MM.1S (cell line): ENCODE measurements around the gene GALNT7.

ENCODE experiments used
- DNase-seq: peaks from one replicate; pipeline ENCODE4 v3.0.0-alpha.2; 2015
- H2AFZ ChIP-seq: fragments of 300-600 bp; sonication (generic); 2 replicates; pipeline ENCODE4 v1.6.0; 2016; ENCODE audit warnings: antibody characterized with exemption, low read length
- H3F3A ChIP-seq: fragments of 300-600 bp; sonication (generic); 2 replicates; pipeline ENCODE4 v1.6.1; 2016; ENCODE audit warnings: mild to moderate bottlenecking, antibody characterized with exemption, low read length, moderate library complexity, mixed read lengths; ENCODE audit not compliant: insufficient read depth
- H3K27ac ChIP-seq: fragments of 300-600 bp; sonication (generic); 2 replicates; pipeline ENCODE4 v1.5.1; 2016; ENCODE audit warnings: mild to moderate bottlenecking, low read length
- H3K27me3 ChIP-seq: fragments of 300-600 bp; sonication (generic); replicated peaks from 2 replicates; pipeline ENCODE4 v1.6.0; 2016; ENCODE audit warnings: low read length; ENCODE audit not compliant: insufficient read depth
- H3K36me3 ChIP-seq: fragments of 300-600 bp; sonication (generic); replicated peaks from 2 replicates; pipeline ENCODE4 v1.6.1; 2016; ENCODE audit warnings: mild to moderate bottlenecking, low read length, mixed read lengths; ENCODE audit not compliant: insufficient read depth
- H3K4me1 ChIP-seq: fragments of 300-600 bp; sonication (generic); 2 replicates; pipeline ENCODE4 v1.6.1; 2016; ENCODE audit warnings: low read length, mixed read lengths
- H3K4me2 ChIP-seq: fragments of 300-600 bp; sonication (generic); 2 replicates; pipeline ENCODE4 v1.6.0; 2016; ENCODE audit warnings: low read depth, low read length
- H3K4me3 ChIP-seq: fragments of 300-600 bp; sonication (generic); 2 replicates; pipeline ENCODE4 v1.5.1; 2016; ENCODE audit warnings: low read length, mixed read lengths
- H3K79me2 ChIP-seq: fragments of 300-600 bp; sonication (generic); 2 replicates; pipeline ENCODE4 v1.6.1; 2016; ENCODE audit warnings: mixed run types, low read length, mixed read lengths
- H3K9ac ChIP-seq: fragments of 300-600 bp; sonication (generic); 2 replicates; pipeline ENCODE4 v1.6.1; 2016; ENCODE audit warnings: low read length, mixed read lengths
- H3K9me2 ChIP-seq: fragments of 300-600 bp; sonication (generic); replicated peaks from 2 replicates; pipeline ENCODE4 v1.6.1; 2016; ENCODE audit warnings: mild to moderate bottlenecking, low read length, mixed read lengths; ENCODE audit not compliant: insufficient read depth
- H3K9me3 ChIP-seq: fragments of 300-600 bp; sonication (generic); replicated peaks from 2 replicates; pipeline ENCODE4 v1.6.1; 2016; ENCODE audit warnings: mild to moderate bottlenecking, low read length, mixed read lengths; ENCODE audit not compliant: insufficient read depth
- H4K20me1 ChIP-seq: fragments of 300-600 bp; sonication (generic); 2 replicates; pipeline ENCODE4 v1.6.1; 2016; ENCODE audit warnings: mild to moderate bottlenecking, low read length, moderate library complexity, mixed read lengths; ENCODE audit not compliant: insufficient read depth
- EZH2 ChIP-seq: fragments of 300-600 bp; sonication (generic); optimal IDR thresholded peaks from 2 replicates; pipeline ENCODE3; 2017; ENCODE audit warnings: low read depth, mild to moderate bottlenecking, antibody characterized with exemption, low read length, mixed read lengths
- EZH2phosphoT487 ChIP-seq: fragments of 300-600 bp; sonication (generic); IDR thresholded peaks from 2 replicates; pipeline ENCODE4 v1.6.1; 2018; ENCODE audit warnings: antibody characterized with exemption, low read length
- TF ChIP-seq, protein P1 (sequence below): fragments of 300-600 bp; sonication (generic); IDR thresholded peaks from 2 replicates; pipeline ENCODE4 v1.5.1; 2016; ENCODE audit warnings: antibody characterized with exemption, low read length, mixed read lengths

Gene GALNT7

GRCh38 chr4:173252024-173252935 is 83.7 kb downstream of the GALNT7 start:
- Histone ChIP-seq H2AFZ (no peak overlapping the region), H3K9me2 (no peaks in the 10 kb centered on the region), H3K4me3 (no peak overlapping the region), H3K27me3 (no peaks in the 10 kb centered on the region), H3K4me1 (peaks cover 38% of the 10 kb centered on the region), H3K9me3 (no peaks in the 10 kb centered on the region), H3K36me3 (no peaks in the 10 kb centered on the region), H3K27ac (peak overlapping the region; percentile 29; the same call in 1 of the 2 replicates), H3K4me2 (peak overlapping the region; percentile 3; the same call in 1 of the 2 replicates), H3K79me2 (peaks cover 5% of the 10 kb centered on the region; the same call in 1 of the 2 replicates), H3K9ac (no peak overlapping the region), H3F3A (0 out of 2 replicates have a peak, but pooled peaks cover 10% of the 10 kb centered on the region), H4K20me1 (no peaks in the 10 kb centered on the region)
- no peak for TF ChIP-seq EZH2phosphoT487
- no peak for TF ChIP-seq EZH2
- TF ChIP-seq, protein P1, sequence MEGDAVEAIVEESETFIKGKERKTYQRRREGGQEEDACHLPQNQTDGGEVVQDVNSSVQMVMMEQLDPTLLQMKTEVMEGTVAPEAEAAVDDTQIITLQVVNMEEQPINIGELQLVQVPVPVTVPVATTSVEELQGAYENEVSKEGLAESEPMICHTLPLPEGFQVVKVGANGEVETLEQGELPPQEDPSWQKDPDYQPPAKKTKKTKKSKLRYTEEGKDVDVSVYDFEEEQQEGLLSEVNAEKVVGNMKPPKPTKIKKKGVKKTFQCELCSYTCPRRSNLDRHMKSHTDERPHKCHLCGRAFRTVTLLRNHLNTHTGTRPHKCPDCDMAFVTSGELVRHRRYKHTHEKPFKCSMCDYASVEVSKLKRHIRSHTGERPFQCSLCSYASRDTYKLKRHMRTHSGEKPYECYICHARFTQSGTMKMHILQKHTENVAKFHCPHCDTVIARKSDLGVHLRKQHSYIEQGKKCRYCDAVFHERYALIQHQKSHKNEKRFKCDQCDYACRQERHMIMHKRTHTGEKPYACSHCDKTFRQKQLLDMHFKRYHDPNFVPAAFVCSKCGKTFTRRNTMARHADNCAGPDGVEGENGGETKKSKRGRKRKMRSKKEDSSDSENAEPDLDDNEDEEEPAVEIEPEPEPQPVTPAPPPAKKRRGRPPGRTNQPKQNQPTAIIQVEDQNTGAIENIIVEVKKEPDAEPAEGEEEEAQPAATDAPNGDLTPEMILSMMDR: no peak
- DNase-seq: peak; percentile 95

GRCh38 chr4:173253561-173253960 is 85.0 kb downstream of the GALNT7 start:
- Histone ChIP-seq H3K9ac (no peak overlapping the region), H3K4me1 (peaks cover 38% of the 10 kb centered on the region), H4K20me1 (no peaks in the 10 kb centered on the region), H3K4me3 (no peak overlapping the region), H3F3A (0 out of 2 replicates have a peak, but pooled peaks cover 10% of the 10 kb centered on the region), H3K36me3 (no peaks in the 10 kb centered on the region), H3K4me2 (no peak overlapping the region), H3K79me2 (peaks cover 5% of the 10 kb centered on the region; the same call in 1 of the 2 replicates), H3K27me3 (no peaks in the 10 kb centered on the region), H3K9me2 (no peaks in the 10 kb centered on the region), H3K9me3 (no peaks in the 10 kb centered on the region), H3K27ac (no peak overlapping the region), H2AFZ (no peak overlapping the region)
- TF ChIP-seq EZH2phosphoT487 (no peak), EZH2 (no peak)
- TF ChIP-seq, protein P1: no peak
- DNase-seq: no peak

DNA sequence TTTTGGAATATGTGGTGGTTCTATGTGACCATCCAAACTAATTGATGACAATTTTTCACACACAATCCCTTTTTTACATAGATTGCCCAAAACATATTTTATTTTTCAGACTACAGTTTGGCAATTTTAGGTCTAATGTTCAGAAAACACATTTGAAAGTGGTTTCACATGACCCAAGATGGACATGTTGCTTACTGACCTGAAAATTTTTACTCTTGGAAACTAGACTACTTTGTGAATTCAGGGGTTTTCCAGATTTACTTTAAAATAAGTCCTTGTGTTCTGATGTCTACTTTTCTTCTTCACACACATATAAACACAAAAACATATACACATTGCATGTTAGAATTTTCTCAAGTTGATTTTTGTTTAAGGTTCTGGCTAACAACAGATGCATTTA is 86.0 kb downstream of the GALNT7 start:
- H3K36me3 ChIP-seq: no peaks in the 10 kb centered on the region
- H3K9me2 ChIP-seq: no peaks in the 10 kb centered on the region
- peak; percentile 26 for DNase-seq
- peak overlapping the region; percentile 8; the same call in 1 of the 2 replicates for H3K27ac ChIP-seq
- H3K79me2 ChIP-seq: peaks cover 5% of the 10 kb centered on the region; the same call in 1 of the 2 replicates
- H3K27me3 ChIP-seq: no peaks in the 10 kb centered on the region
- no peak overlapping the region for H3K9ac ChIP-seq
- no peaks in the 10 kb centered on the region for H4K20me1 ChIP-seq
- H2AFZ ChIP-seq: no peak overlapping the region
- peak overlapping the region; percentile 34; the same call in 1 of the 2 replicates for H3K4me2 ChIP-seq
- H3K9me3 ChIP-seq: no peaks in the 10 kb centered on the region
- H3F3A ChIP-seq: 0 out of 2 replicates have a peak, but pooled peaks cover 10% of the 10 kb centered on the region
- no peak for TF ChIP-seq EZH2
- peaks cover 38% of the 10 kb centered on the region for H3K4me1 ChIP-seq
- H3K4me3 ChIP-seq: no peak overlapping the region
